T-helper 22 cell (primary cell): ENCODE data around the gene SPTBN1.

Experiments used
- DNase-seq: peaks from one replicate; pipeline ENCODE4 v3.0.0-alpha.2; 2020; ENCODE audit warnings: low read depth

The SPTBN1 gene

DNA sequence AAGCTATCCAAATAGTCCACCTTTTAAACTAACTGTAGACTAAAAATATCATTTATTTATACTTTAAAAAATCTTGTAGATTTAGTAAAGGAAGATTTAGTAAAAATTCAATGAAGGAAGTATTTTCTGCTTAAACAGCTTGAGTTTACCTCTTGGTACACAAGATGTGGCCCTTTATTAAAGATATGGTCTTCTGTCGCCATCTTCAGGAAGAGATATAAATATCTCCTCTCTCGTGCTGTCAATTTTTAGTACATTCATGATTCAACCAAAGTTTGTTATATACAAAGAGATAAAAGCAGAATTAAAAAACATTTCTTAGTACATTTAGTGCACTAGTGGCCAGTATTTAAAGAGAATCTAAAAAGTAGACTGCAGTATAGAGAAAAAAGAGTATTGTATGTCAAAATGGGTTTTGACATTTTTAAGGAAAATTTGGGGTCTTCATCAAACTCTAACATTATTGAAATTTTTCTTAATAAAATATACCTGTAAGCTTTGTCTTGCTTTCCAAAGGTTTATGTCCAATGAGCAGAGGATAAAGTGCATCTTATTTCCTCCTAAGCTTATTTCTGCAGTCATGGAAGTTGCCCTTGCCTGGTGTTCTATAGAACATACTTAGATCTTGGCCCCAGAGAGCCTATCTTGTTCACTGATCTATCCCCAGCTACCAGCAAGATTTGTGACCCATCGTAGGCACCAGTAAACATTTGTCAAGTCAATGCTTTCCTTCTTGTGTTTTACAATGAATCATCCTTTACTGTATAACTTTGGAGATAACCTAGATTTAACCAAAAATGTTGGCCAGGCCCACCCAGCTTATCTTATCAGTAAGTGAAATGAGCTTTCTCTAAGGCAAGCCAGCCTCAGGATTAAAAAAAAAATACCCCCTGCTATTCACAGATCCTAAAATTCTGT is 248.8 kb downstream of the SPTBN1 start:
- DNase-seq: no peak

DNA sequence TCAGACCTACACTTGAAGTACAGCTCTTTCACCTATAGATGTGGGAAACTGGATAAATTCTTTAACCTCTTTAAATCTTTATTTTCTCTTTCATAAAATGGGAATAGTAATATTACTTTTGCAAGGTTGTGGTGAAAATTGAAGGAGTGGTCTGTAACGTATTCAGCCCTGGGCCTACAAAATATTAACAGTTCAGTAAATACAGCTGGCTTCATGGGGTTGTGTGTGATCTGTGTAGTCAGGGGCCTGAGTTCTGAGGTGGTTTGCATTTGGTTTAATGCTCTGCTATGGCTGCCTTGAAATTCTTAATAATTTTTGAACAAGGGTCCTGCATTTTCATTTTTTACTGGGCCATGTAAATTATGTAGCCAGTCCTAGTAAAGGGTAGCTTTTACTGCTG is 250.5 kb downstream of the SPTBN1 start:
- DNase-seq: no peak

DNA sequence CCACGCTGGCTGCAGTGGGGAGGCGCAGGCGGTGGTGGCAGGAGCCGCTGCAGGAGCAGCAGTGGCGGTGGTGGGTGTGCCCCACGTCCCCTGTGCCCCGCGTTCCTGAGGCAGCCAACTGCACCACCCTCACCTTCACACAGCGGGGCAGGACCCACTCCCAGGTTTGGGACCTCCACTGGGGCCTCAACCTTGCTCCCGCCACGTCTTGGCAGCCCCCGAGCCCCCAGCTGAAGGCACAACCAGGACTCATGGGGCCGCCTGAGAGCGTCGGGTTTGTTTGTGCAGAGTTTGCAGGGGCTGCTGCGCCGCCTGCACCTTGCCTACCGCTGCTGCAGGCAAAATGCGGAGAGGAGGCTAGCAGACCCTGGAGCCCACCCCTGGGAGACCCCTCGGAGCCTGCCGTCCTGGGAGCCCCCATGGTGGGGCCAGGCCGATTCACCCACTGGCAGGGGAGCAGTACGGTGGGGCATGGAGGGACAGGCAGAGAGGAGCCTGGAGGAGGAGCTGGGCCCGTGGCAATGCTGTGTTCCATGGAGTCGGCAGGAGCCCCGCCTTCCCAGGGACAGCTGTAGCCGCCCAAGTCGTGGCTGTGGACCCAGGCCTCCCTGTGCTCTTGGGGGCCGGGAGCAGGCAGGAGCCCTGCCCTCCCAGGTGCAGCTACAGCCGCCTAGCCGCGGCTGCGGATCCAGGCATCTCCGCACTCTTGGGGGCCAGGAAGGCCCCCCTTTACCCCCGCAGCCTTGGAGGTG is 252.6 kb downstream of the SPTBN1 start:
- DNase-seq: no peak

DNA sequence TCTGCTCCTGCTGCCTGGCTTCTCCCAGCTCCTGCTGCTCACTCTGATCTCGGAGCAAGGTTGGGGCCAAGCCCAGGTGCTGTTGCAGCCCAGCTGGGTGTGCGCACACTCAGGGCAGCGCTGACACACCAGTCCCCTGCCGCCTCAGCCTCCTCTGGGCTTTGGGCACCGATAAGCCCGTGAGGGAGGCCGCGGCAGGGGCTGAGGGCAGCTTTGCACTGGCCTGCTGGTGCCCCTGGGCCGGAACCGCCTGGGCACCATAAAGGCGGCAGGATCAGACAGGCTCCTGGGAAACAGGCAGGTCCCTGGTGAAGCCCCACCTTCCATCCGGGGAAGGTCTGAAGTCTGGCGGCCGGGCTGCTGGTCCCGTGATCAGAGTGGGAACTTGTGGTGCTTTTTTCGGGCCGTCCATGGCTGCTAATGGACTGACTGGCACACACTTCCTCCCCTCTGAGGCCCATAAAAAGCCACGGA is 253.2 kb downstream of the SPTBN1 start:
- DNase-seq: no peak

DNA sequence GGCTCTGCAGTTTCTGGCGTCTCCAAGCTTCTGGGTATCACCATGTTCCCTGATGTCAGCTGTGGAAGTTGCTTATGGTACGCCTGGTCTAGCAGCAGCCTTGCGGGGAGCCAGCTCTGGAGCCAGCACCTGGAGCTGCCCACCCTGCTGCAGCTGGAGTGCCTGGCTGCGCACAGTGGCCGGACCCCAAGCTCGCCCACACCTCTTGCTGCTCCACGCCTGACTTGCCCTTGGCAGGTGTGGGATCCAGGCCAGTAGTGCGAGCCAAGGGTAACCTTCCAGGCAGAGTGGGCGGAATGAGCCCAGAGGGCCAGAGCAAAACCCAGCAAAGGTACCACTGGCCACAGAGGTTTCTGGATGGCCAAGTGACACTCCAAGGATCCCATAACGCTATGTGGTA is 254.1 kb downstream of the SPTBN1 start:
- DNase-seq: no peak

DNA sequence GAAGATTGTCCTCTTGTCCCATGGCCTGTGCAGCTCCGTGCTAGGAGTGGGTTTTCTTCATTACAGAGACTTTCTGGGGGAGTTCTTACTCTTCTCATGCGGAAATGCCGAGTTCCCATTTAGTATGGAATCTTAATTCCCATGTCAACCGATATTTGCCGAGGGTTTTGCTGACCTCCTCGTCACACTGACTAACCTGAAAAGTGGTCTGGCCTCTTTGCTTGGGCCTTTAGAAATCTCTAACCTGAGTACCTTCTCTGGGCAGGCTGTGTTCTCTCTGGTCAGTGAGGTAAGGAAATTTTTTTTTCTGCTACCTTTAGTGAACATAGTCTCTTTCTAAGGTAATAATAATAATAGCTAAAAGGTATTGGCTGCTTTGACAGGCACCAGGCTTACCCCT is 256.4 kb downstream of the SPTBN1 start:
- DNase-seq: no peak

DNA sequence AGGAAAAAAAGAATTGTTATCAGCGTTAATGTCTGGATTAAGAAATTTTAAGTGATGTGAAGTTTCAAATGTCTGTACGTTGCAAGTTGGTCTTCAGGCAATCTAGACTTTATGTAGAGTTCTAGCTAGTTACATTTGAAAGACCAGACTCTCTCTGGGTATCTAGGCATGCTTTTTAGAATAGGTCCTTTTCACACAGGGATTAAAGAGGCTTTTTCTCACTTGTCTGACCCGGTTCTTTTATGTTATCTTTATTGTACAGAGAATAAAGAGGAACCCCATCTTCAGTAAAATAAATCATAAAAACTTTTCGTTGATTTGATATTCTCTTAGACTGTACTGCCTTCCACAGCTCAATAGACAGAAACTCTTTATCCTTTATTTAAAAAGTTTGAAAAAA is 258.9 kb downstream of the SPTBN1 start:
- no peak for DNase-seq

DNA sequence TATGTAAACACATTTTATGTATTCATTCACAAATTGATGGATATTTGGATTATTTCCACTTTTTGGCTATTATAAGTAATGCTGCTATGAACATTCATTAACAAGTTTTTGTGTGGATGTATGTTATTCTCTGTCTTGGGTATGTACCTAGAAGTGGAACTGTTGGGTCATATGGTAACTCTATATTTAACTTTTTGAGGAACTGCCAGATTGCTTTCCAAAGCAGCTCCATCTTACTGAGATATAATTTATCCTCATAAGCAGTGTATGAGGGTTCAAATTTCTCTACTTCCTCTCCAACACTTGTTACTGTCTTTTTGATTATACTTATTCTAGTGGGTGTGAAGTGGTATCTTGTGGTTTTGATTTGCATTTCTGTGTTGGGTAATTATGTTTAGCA is 260.2 kb downstream of the SPTBN1 start:
- no peak for DNase-seq

DNA sequence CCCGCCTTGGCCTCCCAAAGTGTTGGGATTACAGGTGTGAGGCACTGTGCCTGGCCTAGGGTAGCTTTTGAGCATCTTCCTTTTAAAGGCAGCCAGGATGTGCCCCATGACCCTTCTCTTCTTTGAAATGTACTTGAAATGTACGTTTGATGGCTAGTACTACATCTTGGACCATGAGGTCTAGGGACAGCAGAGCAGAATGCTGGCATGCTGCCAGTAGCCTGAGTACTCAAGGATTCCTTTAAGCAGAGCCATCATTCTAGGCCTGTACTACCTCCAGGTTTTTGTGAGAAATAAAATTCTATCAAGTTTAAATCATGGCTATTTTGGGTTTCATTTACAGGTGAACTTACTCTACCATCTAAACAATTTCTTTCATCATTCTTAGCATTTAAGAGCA is 264.4 kb downstream of the SPTBN1 start:
- no peak for DNase-seq
